Measurements from ENCODE around the gene GRPEL2. TPM values are rescaled to one million over a fixed set of nuclear protein-coding genes. Genes with fewer than 3 reads are reported as not detected.

The GRPEL2 gene
- total RNA-seq, 1 experiment from 2014 or later, result 36.8 TPM

- no peak overlapping the region for H3K4me3 ChIP-seq (ENCODE audit: low read depth, low read length)
- H3K9me3 ChIP-seq, result no peaks in the 10 kb centered on the region
- H3K4me1 ChIP-seq, result no peaks in the 10 kb centered on the region; the same call in 1 of the 2 replicates
- H3K27me3 Mint-ChIP-seq (ENCODE audit: insufficient read depth, unreplicated experiment), result peaks cover 2% of the 10 kb centered on the region
- no peak for DNase-seq
- BruUV-seq (replicated peaks), result no TSS peak
- H3K27me3 ChIP-seq (replicated peaks; ENCODE audit: control insufficient read depth, insufficient read depth, low read length), result no peaks in the 10 kb centered on the region
- ChIA-PET POLR2A (no interaction called here), CTCF (no interaction called here)
- no peak for TF ChIP-seq CTCF (IDR thresholded peaks at IDR 0.05; ENCODE audit: insufficient read depth in 1 of 2, low read depth in 1 of 2, low read length in 1 of 2, severe bottlenecking in 1 of 2, unreplicated experiment in 1 of 2)
- H3K27ac Mint-ChIP-seq (ENCODE audit: unreplicated experiment), result no peak overlapping the region
- no peaks in the 10 kb centered on the region for H3K9me3 Mint-ChIP-seq (ENCODE audit: unreplicated experiment)
- no peaks in the 10 kb centered on the region for H3K36me3 ChIP-seq (ENCODE audit: control insufficient read depth, insufficient read depth, low read length)
- no peaks in the 10 kb centered on the region for H3K36me3 Mint-ChIP-seq (ENCODE audit: insufficient read depth, unreplicated experiment)
- no peaks in the 10 kb centered on the region for H3K4me1 Mint-ChIP-seq (ENCODE audit: low read depth, unreplicated experiment)
- H3K4me3 Mint-ChIP-seq (ENCODE audit: unreplicated experiment), result no peak overlapping the region
- intact Hi-C loops (cut with micrococcal nuclease; ENCODE audit: unreplicated experiment), result no loop called here
Measured at GRCh38 chr5:149328177-149328576, 17.1 kb upstream of the GRPEL2 start.

GRCh38 chr5:149333711-149334443 is 11.4 kb upstream of the GRPEL2 start:
- Mint-ChIP-seq H3K9me3 (ENCODE audit: unreplicated experiment) (peaks cover 8% of the 10 kb centered on the region), H3K4me3 (ENCODE audit: unreplicated experiment) (no peak overlapping the region), H3K36me3 (ENCODE audit: insufficient read depth, unreplicated experiment) (no peaks in the 10 kb centered on the region), H3K27ac (ENCODE audit: unreplicated experiment) (no peak overlapping the region), H3K4me1 (ENCODE audit: low read depth, unreplicated experiment) (peaks cover 14% of the 10 kb centered on the region), H3K27me3 (ENCODE audit: insufficient read depth, unreplicated experiment) (peaks cover 2% of the 10 kb centered on the region)
- BruUV-seq (replicated peaks), result no TSS peak
- ChIA-PET POLR2A (no interaction called here), CTCF (no interaction called here)
- DNase-seq, result no peak
- Histone ChIP-seq H3K27me3 (replicated peaks; ENCODE audit: control insufficient read depth, insufficient read depth, low read length) (no peaks in the 10 kb centered on the region), H3K36me3 (ENCODE audit: control insufficient read depth, insufficient read depth, low read length) (no peaks in the 10 kb centered on the region), H3K9me3 (no peaks in the 10 kb centered on the region), H3K4me1 (peaks cover 9% of the 10 kb centered on the region; the same call in 1 of the 2 replicates), H3K4me3 (ENCODE audit: low read depth, low read length) (no peak overlapping the region)
- intact Hi-C loops (cut with micrococcal nuclease; ENCODE audit: unreplicated experiment), result no loop called here
- TF ChIP-seq CTCF (IDR thresholded peaks at IDR 0.05; ENCODE audit: insufficient read depth in 1 of 2, low read depth in 1 of 2, low read length in 1 of 2, severe bottlenecking in 1 of 2, unreplicated experiment in 1 of 2), result no peak

- no peak overlapping the region for H3K4me3 Mint-ChIP-seq (ENCODE audit: unreplicated experiment)
- CTCF ChIA-PET, result no interaction called here
- no peak for DNase-seq
- peaks cover 15% of the 10 kb centered on the region for H3K4me1 Mint-ChIP-seq (ENCODE audit: low read depth, unreplicated experiment)
- H3K36me3 Mint-ChIP-seq (ENCODE audit: insufficient read depth, unreplicated experiment), result no peaks in the 10 kb centered on the region
- no peak overlapping the region for H3K27ac Mint-ChIP-seq (ENCODE audit: unreplicated experiment)
- BruUV-seq (replicated peaks), result no TSS peak
- POLR2A ChIA-PET, result no interaction called here
- Histone ChIP-seq H3K4me3 (ENCODE audit: low read depth, low read length) (no peak overlapping the region), H3K9me3 (no peaks in the 10 kb centered on the region), H3K27me3 (replicated peaks; ENCODE audit: control insufficient read depth, insufficient read depth, low read length) (no peaks in the 10 kb centered on the region), H3K4me1 (peaks cover 19% of the 10 kb centered on the region; the same call in 1 of the 2 replicates), H3K36me3 (ENCODE audit: control insufficient read depth, insufficient read depth, low read length) (no peaks in the 10 kb centered on the region)
- peaks cover 10% of the 10 kb centered on the region for H3K9me3 Mint-ChIP-seq (ENCODE audit: unreplicated experiment)
- TF ChIP-seq CTCF (IDR thresholded peaks at IDR 0.05; ENCODE audit: insufficient read depth in 1 of 2, low read depth in 1 of 2, low read length in 1 of 2, severe bottlenecking in 1 of 2, unreplicated experiment in 1 of 2), result no peak
- no peaks in the 10 kb centered on the region for H3K27me3 Mint-ChIP-seq (ENCODE audit: insufficient read depth, unreplicated experiment)
- intact Hi-C loops (cut with micrococcal nuclease; ENCODE audit: unreplicated experiment), result no loop called here
Measured at GRCh38 chr5:149337736-149338135, 7.6 kb upstream of the GRPEL2 start.

All from Caco-2 (cell line).